Measurements from ENCODE around the gene EXOC3.

Gene EXOC3

GRCh38 chr5:448766-449090, 5.8 kb downstream of the EXOC3 start:
- H3K27ac ChIP-seq: no peak overlapping the region
- POLR2A ChIA-PET (ENCODE audit: low non-redundant PET): no interaction called here
- no peak for TF ChIP-seq CTCF (conservative IDR thresholded peaks at IDR 0.05; ENCODE audit: low read depth)
- no peak for DNase-seq (ENCODE audit: low spot score)
- CTCF ChIA-PET: interaction anchor here (0.6 kb wide), 1 partner anchor 11 kb away, joined by 6 read pairs; no protein-coding TSS in a partner anchor

DNA sequence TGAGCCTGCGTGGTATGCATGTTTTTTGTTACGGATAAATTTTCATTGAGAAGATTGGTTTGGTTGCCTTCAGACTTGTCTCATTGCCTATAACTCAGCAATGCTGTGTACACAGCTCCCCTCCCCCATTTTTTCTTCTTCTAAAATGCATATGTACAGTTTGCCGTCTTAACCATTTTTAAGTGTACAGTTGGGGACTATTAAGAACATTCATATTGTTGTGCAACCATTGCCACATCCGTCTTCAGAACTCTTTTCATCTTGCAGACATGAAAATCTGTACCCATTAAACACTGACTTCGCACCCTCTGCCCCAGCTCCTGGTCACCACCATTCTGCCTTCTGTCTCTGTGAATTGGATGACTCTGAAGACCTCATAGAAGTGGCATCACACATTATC, 6.2 kb downstream of the EXOC3 start:
- ChIA-PET CTCF (no interaction called here), POLR2A (ENCODE audit: low non-redundant PET) (no interaction called here)
- TF ChIP-seq CTCF (conservative IDR thresholded peaks at IDR 0.05; ENCODE audit: low read depth): no peak
- no peak for DNase-seq (ENCODE audit: low spot score)
- no peak overlapping the region for H3K27ac ChIP-seq

DNA sequence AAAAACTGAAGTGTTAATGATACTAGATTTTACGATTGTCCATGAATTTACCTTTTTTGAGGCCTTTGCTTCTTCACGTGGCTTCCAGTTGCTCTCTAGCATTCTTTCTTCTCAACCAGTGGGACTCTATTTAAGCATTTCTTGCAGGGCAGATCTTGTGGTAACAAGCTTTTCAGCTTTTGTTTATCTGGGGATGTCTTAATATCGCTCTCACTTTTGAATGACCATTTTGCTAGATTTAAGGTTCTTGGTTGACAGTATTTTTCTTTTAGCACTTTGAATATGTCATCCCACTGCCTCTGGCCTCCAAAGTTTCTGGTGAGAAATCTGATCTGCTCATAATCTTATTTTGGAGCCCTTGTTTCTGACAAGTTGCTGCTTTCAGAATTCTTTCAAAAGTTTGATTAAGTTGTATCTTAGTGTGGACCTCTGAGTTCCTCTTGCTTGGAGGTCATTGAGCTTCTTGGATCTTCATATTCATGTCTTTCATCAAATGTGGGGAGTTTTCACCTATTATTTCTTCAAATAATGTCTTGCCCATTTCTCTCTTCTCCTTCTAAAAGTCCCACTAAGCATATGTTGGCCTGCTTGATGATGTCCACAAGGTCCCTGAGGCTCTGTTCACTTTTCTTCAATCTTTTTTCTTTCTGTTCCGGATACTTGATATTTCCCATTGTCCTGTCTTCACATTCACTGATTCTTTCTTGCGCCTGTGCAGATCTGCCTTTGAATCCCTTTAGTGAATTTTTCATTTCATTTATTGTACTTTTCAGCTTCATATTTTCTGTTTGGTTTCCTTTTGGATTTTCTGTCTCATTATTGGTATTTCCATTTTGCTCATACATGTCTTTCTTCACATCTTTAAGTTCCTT, 8.8 kb downstream of the EXOC3 start:
- ChIA-PET CTCF (no interaction called here), POLR2A (ENCODE audit: low non-redundant PET) (no interaction called here)
- no peak overlapping the region for H3K27ac ChIP-seq
- TF ChIP-seq CTCF (conservative IDR thresholded peaks at IDR 0.05; ENCODE audit: low read depth): no peak
- DNase-seq (ENCODE audit: low spot score): no peak

DNA sequence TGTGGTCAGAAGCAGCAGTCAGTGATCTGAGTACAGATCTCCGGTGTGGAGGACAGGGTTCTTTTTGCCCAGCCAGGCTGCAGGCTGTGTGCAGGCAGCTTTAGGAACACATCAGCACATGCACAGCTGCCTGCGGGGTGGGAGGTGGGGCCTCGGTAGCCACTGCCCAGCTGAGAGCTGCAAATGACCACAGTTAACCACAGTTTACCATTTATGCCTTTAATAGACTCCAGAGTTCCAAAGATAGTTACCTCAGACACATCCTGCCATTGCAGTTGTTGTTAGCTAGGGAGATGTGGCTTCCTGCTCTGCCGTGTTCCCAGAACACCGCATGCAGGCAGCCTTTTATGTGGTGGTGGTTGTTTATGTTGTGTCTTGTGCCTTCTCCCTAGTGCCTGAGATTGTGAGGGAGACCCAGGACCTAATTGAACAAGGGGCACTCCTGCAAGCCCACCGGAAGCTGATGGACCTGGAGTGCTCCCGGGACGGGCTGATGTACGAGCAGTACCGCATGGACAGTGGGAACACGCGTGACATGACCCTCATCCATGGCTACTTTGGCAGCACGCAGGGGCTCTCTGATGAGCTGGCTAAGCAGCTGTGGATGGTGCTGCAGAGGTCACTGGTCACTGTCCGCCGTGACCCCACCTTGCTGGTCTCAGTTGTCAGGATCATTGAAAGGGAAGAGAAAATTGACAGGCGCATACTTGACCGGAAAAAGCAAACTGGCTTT, 10.2 kb downstream of the EXOC3 start:
- TF ChIP-seq CTCF (conservative IDR thresholded peaks at IDR 0.05; ENCODE audit: low read depth): no peak
- no peak for DNase-seq (ENCODE audit: low spot score)
- ChIA-PET POLR2A (ENCODE audit: low non-redundant PET) (no interaction called here), CTCF (interaction anchor here (0.5 kb wide), 1 partner anchor 440 kb away, joined by 3 read pairs; no protein-coding TSS in a partner anchor)
- peak overlapping the region; percentile 51; the same call in 1 of the 2 replicates for H3K27ac ChIP-seq

DNA sequence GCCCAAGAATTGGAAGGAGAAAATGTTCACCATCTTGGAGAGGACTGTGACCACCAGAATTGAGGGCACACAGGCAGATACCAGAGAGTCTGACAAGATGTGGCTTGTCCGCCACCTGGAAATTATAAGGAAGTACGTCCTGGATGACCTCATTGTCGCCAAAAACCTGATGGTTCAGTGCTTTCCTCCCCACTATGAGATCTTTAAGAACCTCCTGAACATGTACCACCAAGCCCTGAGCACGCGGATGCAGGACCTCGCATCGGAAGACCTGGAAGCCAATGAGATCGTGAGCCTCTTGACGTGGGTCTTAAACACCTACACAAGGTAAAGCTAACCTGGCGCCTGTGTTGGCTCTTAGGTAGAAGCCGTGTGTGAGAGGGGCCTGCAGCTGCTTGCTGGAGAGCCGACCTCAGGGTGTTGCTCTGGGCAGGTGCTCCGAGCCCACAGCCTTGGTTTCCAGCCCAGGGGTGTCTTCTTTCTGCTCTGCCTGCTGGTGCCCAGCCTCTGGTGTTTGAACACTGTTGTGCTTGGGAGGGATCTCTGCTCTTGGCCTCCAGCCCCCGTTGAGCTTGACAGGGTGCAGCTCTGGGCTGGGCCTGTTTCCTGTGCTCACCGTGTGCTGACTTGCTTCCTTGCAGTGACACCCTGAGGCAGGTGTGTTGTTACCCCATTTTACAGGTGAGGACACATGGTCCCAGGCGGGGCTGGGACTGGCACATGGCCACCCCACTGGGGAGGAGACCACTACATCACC, 10.9 kb downstream of the EXOC3 start:
- ChIA-PET POLR2A (ENCODE audit: low non-redundant PET) (no interaction called here), CTCF (interaction anchor here (0.5 to 0.7 kb wide), 2 partner anchors 134 to 441 kb away, joined by 3 to 4 read pairs; no protein-coding TSS in a partner anchor)
- no peak for DNase-seq (ENCODE audit: low spot score)

More for the DNA sequence above, 10.9 kb downstream of the EXOC3 start:
- no peak for TF ChIP-seq CTCF (conservative IDR thresholded peaks at IDR 0.05; ENCODE audit: low read depth)
- H3K27ac ChIP-seq: peak overlapping the region; percentile 51
